K562 (cell line): ENCODE measurements around the gene VSTM2B. TPM values are rescaled to one million over a fixed set of nuclear protein-coding genes. Genes with fewer than 3 reads are reported as not detected.

ENCODE experiments used
- ATAC-seq: fragments of 200-7000 bp; cut with Tn5 transposase; 3 replicates; pipeline ENCODE4 v1.9.1; 2020; ENCODE audit warnings: moderate library complexity
- BruUV-seq: library from RNA; stranded (reverse); fragments of 400-500 nt; replicated peaks from 2 replicates; lab custom pipeline; 2021; lab: Mats Ljungman, UMichigan
- CTCF ChIA-PET: fragments of 300-600 bp; formaldehyde crosslinking; extraction: SDS; loops from one replicate; lab custom pipeline; 2021; ENCODE audit warnings: low intra/inter-chr PET ratio; lab: Yijun Ruan, JAX
- POLR2A ChIA-PET: fragments of 300-600, 350-650 bp; sonication (Branson Sonifier 250); formaldehyde crosslinking; extraction: SDS; loops from one replicate; lab custom pipeline; 2021; ENCODE audit warnings: antibody characterized with exemption, inconsistent platforms; lab: Yijun Ruan, JAX
- DNase-seq, 4 experiments: peaks; one replicate each; pipeline versions ENCODE4 v3.0.0 to v3.0.0-alpha.2; 2011 to 2018; ENCODE audit warnings: low spot score in 3 of 4, mixed read lengths in 3 of 4; ENCODE audit errors: extremely low read depth in 1 of 4
- FAIRE-seq: peaks from 2 replicates; lab custom pipeline; 2011; peaks lifted over from hg19 to GRCh38; lab: Jason Lieb, UNC
- H2AFZ ChIP-seq: 2 replicates; pipeline ENCODE4 v1.6.0; 2011; ENCODE audit warnings: low read depth, low read length, control low read depth, inconsistent platforms
- H3K27ac ChIP-seq: fragments of 200-600 bp; 3 replicates; pipeline ENCODE4 v1.8.0; 2011; ENCODE audit warnings: low read depth, mild to moderate bottlenecking, control low read depth, inconsistent platforms, low read length, moderate library complexity, mixed read lengths; ENCODE audit errors: extremely low read depth
- H3K27me3 ChIP-seq, 2 experiments: fragments of 300-600 bp in 1 of 2; 2 replicates in 1 of 2; 3 replicates in 1 of 2; pipeline versions ENCODE4 v1.6.0 to v1.8.0; 2011; ENCODE audit warnings: inconsistent platforms in 2 of 2, low read length in 2 of 2, mild to moderate bottlenecking in 1 of 2, mixed read lengths in 1 of 2, moderate library complexity in 1 of 2; ENCODE audit not compliant: control insufficient read depth in 2 of 2, insufficient read depth in 2 of 2
- H3K36me3 ChIP-seq: fragments of 300-600 bp; 3 replicates; pipeline ENCODE4 v1.8.0; 2011; ENCODE audit warnings: mild to moderate bottlenecking, low read length, inconsistent platforms; ENCODE audit not compliant: control insufficient read depth, insufficient read depth
- H3K4me1 ChIP-seq, 2 experiments: fragments of 200-600 bp in 1 of 2; replicated peaks in 1 of 2; 2 replicates in 1 of 2; 3 replicates in 1 of 2; pipeline versions ENCODE4 v1.5.1 to v1.8.0; 2011; ENCODE audit warnings: inconsistent platforms in 2 of 2, low read length in 2 of 2, mild to moderate bottlenecking in 1 of 2, mixed read lengths in 1 of 2, moderate library complexity in 1 of 2; ENCODE audit not compliant: control insufficient read depth in 2 of 2, insufficient read depth in 2 of 2
- H3K4me2 ChIP-seq: 2 replicates; pipeline ENCODE4 v1.6.1; 2011; ENCODE audit warnings: low read length, control low read depth, inconsistent platforms, mixed read lengths; ENCODE audit not compliant: insufficient read depth
- H3K4me3 ChIP-seq: fragments of 200-600 bp; sonication (generic), shearing (Covaris generic); 2 replicates; pipeline ENCODE4 v1.5.1; 2016; ENCODE audit warnings: control low read depth, inconsistent platforms
- H3K79me2 ChIP-seq: fragments of 200-600 bp; 3 replicates; pipeline ENCODE4 v1.8.0; 2011; ENCODE audit warnings: low read length, inconsistent platforms; ENCODE audit not compliant: control insufficient read depth, insufficient read depth
- H3K9ac ChIP-seq, 2 experiments: 2 replicates each; pipeline versions ENCODE4 v1.6.0 to v1.6.1; 2011; ENCODE audit warnings: low read depth in 2 of 2, low read length in 2 of 2, control low read depth in 1 of 2, inconsistent platforms in 1 of 2, mild to moderate bottlenecking in 1 of 2, mixed read lengths in 1 of 2; ENCODE audit not compliant: insufficient read depth in 1 of 2
- H3K9me1 ChIP-seq: one replicate; pipeline ENCODE4 v1.6.0; 2011; ENCODE audit warnings: inconsistent platforms, mild to moderate bottlenecking, low read length, moderate library complexity; ENCODE audit not compliant: control insufficient read depth, insufficient read depth
- H3K9me3 ChIP-seq: replicated peaks from 2 replicates; pipeline ENCODE4 v1.5.1; 2011; ENCODE audit warnings: low read depth, low read length, inconsistent platforms; ENCODE audit not compliant: control insufficient read depth, insufficient read depth
- H4K20me1 ChIP-seq: replicated peaks from 2 replicates; pipeline ENCODE4 v1.6.1; 2011; ENCODE audit warnings: low read length, inconsistent platforms, mixed read lengths; ENCODE audit not compliant: control insufficient read depth, insufficient read depth
- BDP1 ChIP-seq: IDR thresholded peaks from 3 replicates; pipeline ENCODE4 v1.6.1; 2011; ENCODE audit not compliant: insufficient read length, insufficient read depth
- ETS2 ChIP-seq: IDR thresholded peaks from 2 replicates; pipeline ENCODE4 v1.6.1; 2016; ENCODE audit warnings: borderline replicate concordance, missing genetic modification characterization, mild to moderate bottlenecking, moderate library complexity, missing compliant biosample characterization; ENCODE audit not compliant: poor library complexity, severe bottlenecking
- FOSL1 ChIP-seq: fragments of 200-800 bp; sonication (Bioruptor generic); conservative IDR thresholded peaks from 2 replicates; pipeline ENCODE4 v1.6.1; 2016; ENCODE audit warnings: missing genetic modification characterization, missing compliant biosample characterization
- LEF1 ChIP-seq: fragments of 450-650 bp; IDR thresholded peaks from 2 replicates; pipeline ENCODE4 v1.6.1; 2016; ENCODE audit warnings: mild to moderate bottlenecking
- MEF2A ChIP-seq: IDR thresholded peaks from 2 replicates; pipeline ENCODE4 v1.6.1; 2011; ENCODE audit warnings: low read depth, mild to moderate bottlenecking, low read length, moderate library complexity; ENCODE audit not compliant: control insufficient read depth
- MYC ChIP-seq, 2 experiments: fragments of 250-450 bp in 1 of 2; sonication (Bioruptor Pico) in 1 of 2; IDR thresholded peaks; 2 replicates each; pipeline versions ENCODE4 v1.5.1 to v1.6.1; 2012 to 2021; ENCODE audit warnings: low read depth in 2 of 2, borderline replicate concordance in 1 of 2, improper control_type of control experiment in 1 of 2, low read length in 1 of 2, mild to moderate bottlenecking in 1 of 2, moderate library complexity in 1 of 2
- PML ChIP-seq: IDR thresholded peaks from 2 replicates; pipeline ENCODE4 v1.6.1; 2012; ENCODE audit warnings: low read length, inconsistent platforms
- PTBP1 ChIP-seq: fragments of 200-400 bp; formaldehyde crosslinking; IDR thresholded peaks from 2 replicates; pipeline ENCODE4 v1.6.1; 2017; ENCODE audit warnings: low read depth, low read length
- SMC3 ChIP-seq: conservative IDR thresholded peaks from 2 replicates; pipeline ENCODE4 v1.6.1; 2011; ENCODE audit warnings: low read depth, low read length, improper control_type of control experiment; ENCODE audit not compliant: insufficient read depth
- SP1 ChIP-seq: sonication (generic); formaldehyde crosslinking; IDR thresholded peaks from 2 replicates; pipeline ENCODE4 v1.8.1; 2022; ENCODE audit warnings: mild to moderate bottlenecking, missing genetic modification reagents
- STAG1 ChIP-seq: sonication (generic); formaldehyde crosslinking; IDR thresholded peaks from 2 replicates; pipeline ENCODE4 v1.5.0; 2020; ENCODE audit warnings: missing genetic modification reagents, borderline replicate concordance
- TAF9B ChIP-seq: fragments of 450-650 bp; IDR thresholded peaks from 2 replicates; pipeline ENCODE4 v1.6.1; 2018; ENCODE audit warnings: mild to moderate bottlenecking; ENCODE audit not compliant: partially characterized antibody
- ZNF121 ChIP-seq: sonication (generic); formaldehyde crosslinking; conservative IDR thresholded peaks from 2 replicates; pipeline ENCODE4 v1.8.0; 2022; ENCODE audit warnings: missing genetic modification reagents
- ZNF232 ChIP-seq: sonication (generic); formaldehyde crosslinking; IDR thresholded peaks from 2 replicates; pipeline ENCODE4 v1.8.0; 2022; ENCODE audit warnings: mild to moderate bottlenecking, missing genetic modification reagents
- WGBS: fragments of 100-300 bp; shearing (Covaris generic); methylation state at CpG from one replicate; pipeline ENCODE4 v1.1.6; 2016; ENCODE audit warnings: low coverage, mixed read lengths; ENCODE audit not compliant: insufficient coverage; ENCODE audit errors: missing lambda C conversion rate; 5-methylcytosine and 5-hydroxymethylcytosine counted together
- in situ Hi-C: fragments of 300-500 bp; cut with MboI; formaldehyde crosslinking; loops from 4 replicates; pipeline ENCODE4 v1.15.0; 2018; ENCODE audit warnings: inconsistent platforms, mixed read lengths
- intact Hi-C: fragments of 100-400 bp; cut with micrococcal nuclease; formaldehyde crosslinking; loops from 2 replicates; pipeline ENCODE4 v1.14.2; 2022
- polyA plus RNA-seq, 8 experiments: library from polyadenylated mRNA; depleted of rRNA in 4 of 8; stranded (reverse) in 5 of 8; unstranded in 3 of 8; fragments of >200 nt; fragmentation: Nextera tagmentation in 2 of 8; fragmentation: Illumina TruSeq in 1 of 8; extraction: Ambion mirVana in 2 of 8; extraction: Trizol in 1 of 8; gene quantifications; 2 replicates each; pipeline versions ENCODE4 v1.2.1 to v1.2.3, GENCODE V29; 2011 to 2014; ENCODE audit warnings: inconsistent platforms in 1 of 8, missing spikeins in 1 of 8
- total RNA-seq, 7 experiments: library from RNA; depleted of rRNA in 6 of 7; stranded (reverse); fragments of >200 nt in 6 of 7; fragmentation: Illumina TruSeq in 2 of 7; extraction: Trizol in 2 of 7; gene quantifications; 2 replicates each; pipeline versions ENCODE4 v1.2.1 to v1.2.3, GENCODE V29; 2011 to 2021; ENCODE audit warnings: low replicate concordance in 1 of 7
- TF ChIP-seq, protein P1 (sequence below): sonication (generic); formaldehyde crosslinking; IDR thresholded peaks from 2 replicates; pipeline ENCODE4 v1.5.0; 2020; ENCODE audit warnings: missing genetic modification reagents
- TF ChIP-seq, protein P2 (sequence below): fragments of 250-450 bp; sonication (Bioruptor Pico); IDR thresholded peaks from 2 replicates; pipeline ENCODE4 v1.6.1; 2021; ENCODE audit warnings: mild to moderate bottlenecking

The VSTM2B gene
- total and polyA plus RNA-seq, 9 of the 15 experiments (the other 6 are each of a cell fraction or from before 2014, with no cell fraction given): not detected

GRCh38 chr19:29537181-29537580 is 11.4 kb downstream of the VSTM2B start (continued):
- TF ChIP-seq, protein P1, sequence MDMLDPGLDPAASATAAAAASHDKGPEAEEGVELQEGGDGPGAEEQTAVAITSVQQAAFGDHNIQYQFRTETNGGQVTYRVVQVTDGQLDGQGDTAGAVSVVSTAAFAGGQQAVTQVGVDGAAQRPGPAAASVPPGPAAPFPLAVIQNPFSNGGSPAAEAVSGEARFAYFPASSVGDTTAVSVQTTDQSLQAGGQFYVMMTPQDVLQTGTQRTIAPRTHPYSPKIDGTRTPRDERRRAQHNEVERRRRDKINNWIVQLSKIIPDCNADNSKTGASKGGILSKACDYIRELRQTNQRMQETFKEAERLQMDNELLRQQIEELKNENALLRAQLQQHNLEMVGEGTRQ (CRISPR knock-in tag): no peak
- TF ChIP-seq MEF2A (no peak), SMC3 (no peak)

DNA sequence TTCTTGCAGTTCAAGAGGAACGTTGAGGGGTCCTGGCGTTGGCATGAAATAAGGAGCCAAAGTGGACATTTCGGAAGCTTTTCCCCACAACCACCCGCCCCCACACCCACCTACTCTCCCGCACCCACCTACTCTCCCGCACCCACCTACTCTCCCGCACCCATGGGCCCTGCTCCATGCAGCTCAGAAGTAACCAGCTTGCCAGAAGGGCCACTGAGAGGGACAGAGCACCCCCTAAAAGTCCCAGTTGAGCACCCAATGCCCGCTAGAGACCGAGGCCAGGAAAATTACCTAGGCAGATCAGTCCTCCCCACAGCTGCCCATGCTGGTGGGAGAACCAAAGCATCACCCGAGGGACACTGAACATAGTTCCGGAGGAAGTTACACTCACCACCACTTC is 11.8 kb downstream of the VSTM2B start:
- no peak overlapping the region for H3K9ac ChIP-seq
- CTCF ChIA-PET: no interaction called here
- DNase-seq (no peak), FAIRE-seq (no peak), ATAC-seq (no peak)
- H3K27ac ChIP-seq: no peak overlapping the region
- H3K9me3 ChIP-seq: no peaks in the 10 kb centered on the region
- no peak overlapping the region for H3K4me3 ChIP-seq
- H3K27me3 ChIP-seq: peaks cover 8 to 33% of the 10 kb centered on the region in 2 experiments; a peak in 3 of 5 replicates
- no peaks in the 10 kb centered on the region for H3K4me1 ChIP-seq
- in situ Hi-C loops: no loop called here
- no peaks in the 10 kb centered on the region for H3K9me1 ChIP-seq
- POLR2A ChIA-PET: interaction anchor here (0.7 kb wide), 1 partner anchor 130 kb away, joined by 3 read pairs; no protein-coding TSS in a partner anchor
- H2AFZ ChIP-seq: no peak overlapping the region
- H4K20me1 ChIP-seq: no peaks in the 10 kb centered on the region
- intact Hi-C loops: no loop called here
- TF ChIP-seq PML: no peak
- TF ChIP-seq LEF1: no peak
- TF ChIP-seq SP1 (CRISPR knock-in tag): no peak
- TF ChIP-seq, protein P2, sequence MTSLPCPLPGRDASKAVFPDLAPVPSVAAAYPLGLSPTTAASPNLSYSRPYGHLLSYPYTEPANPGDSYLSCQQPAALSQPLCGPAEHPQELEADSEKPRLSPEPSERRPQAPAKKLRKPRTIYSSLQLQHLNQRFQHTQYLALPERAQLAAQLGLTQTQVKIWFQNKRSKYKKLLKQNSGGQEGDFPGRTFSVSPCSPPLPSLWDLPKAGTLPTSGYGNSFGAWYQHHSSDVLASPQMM (CRISPR knock-in tag): no peak
- TF ChIP-seq ZNF121 (CRISPR knock-in tag): no peak
- no peak for TF ChIP-seq FOSL1 (tag)
- no peak for TF ChIP-seq TAF9B
- no peak for TF ChIP-seq MYC (IDR thresholded peaks at IDR 0.05; ENCODE audit: low read depth, low read length)
- no peak for TF ChIP-seq MYC (CRISPR knock-in tag; IDR thresholded peaks at IDR 0.05; ENCODE audit: borderline replicate concordance, low read depth)
- TF ChIP-seq BDP1: no peak
- TF ChIP-seq ZNF232 (CRISPR knock-in tag): no peak
- no peak for TF ChIP-seq STAG1 (CRISPR knock-in tag)
- TF ChIP-seq ETS2 (tag): no peak
- no peak for TF ChIP-seq PTBP1
- BruUV-seq: no TSS peak
- WGBS: 0% methylated on average over 10 of the region's 11 CpGs
- H3K4me2 ChIP-seq: no peak overlapping the region
- no peaks in the 10 kb centered on the region for H3K79me2 ChIP-seq
- no peaks in the 10 kb centered on the region for H3K36me3 ChIP-seq
